Measurements from ENCODE around the gene STT3A. TPM values are rescaled to one million over a fixed set of nuclear protein-coding genes. Genes with fewer than 3 reads are reported as not detected.
A peak's percentile ranks its signal among the peaks of the same experiment; 100 is the strongest.
"Not testable (repeated sequence)": the region's sequence is repeated elsewhere in the genome, so short reads cannot be mapped to it uniquely, and the experiment has no call there.

STT3A gene
- 172 and 180 TPM in 2 replicates for total RNA-seq (2014; rRNA removed)
- polyA plus RNA-seq (2012), result 170 TPM

DNA sequence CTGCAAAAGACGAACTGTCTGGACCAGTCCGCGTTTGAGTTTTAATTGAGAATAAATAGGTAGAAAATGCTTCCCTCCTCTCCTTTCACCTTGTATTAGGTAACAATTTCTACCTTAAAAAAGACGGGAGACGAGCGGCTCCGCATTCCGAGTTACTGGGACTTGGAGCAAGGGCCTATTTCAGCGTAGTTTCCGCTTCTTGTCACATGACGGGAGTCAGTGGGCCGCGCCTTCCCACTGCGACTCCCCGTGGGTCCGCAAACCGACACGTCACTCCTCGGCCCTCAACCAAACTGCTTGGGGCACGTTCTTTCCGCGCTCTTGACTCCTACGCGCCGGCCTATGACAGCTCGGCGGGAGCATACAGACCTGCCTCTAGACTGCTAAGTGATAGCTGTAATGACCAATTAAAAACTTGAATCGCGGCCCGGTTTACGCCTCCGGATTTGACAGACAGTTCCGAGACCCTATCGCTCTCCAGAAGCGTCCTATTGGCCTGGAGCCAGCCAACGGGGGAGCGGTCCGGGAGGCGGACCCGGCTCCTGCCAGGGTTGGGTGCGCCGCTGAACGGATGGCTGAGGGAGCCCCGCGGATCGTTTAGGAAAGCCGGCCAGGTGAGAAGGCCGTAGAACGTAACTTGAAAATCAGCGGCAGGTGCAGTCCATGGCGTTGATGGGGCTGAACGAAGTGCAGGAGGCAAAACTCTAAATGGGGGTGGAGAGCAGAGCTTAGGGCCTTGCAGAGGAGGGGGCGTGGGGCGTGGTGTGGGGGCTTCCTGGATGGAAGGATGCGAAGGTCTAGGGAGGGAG, at the start of gene STT3A:
Gene STT3A, plus strand, starts transcription at position 548 of the 809 bp plus-strand sequence. CDS start 3,064 bp downstream, outside the sequence.
- peak; percentile 100 for DNase-seq (ENCODE audit: low read depth)

DNA sequence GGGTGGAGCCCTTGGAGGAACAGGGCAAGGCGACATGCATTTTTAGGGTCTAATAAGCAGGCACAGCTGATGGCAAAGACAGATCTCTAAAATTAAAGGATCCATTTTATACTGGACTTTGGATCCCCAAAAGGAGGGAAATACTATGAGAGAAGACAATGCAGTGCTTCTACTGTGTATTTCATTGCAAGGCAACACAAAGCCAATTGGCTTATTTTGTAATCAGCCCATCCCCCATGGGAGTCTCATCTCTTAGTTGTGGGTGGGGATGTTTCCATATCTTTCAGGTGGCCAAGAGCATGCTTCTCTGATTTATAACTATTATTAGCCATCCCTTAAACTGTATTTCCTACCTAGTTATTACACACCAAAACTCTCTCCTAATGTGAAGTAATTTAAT, 41.9 kb upstream of the STT3A start:
- no peak for DNase-seq (ENCODE audit: low read depth)

DNA sequence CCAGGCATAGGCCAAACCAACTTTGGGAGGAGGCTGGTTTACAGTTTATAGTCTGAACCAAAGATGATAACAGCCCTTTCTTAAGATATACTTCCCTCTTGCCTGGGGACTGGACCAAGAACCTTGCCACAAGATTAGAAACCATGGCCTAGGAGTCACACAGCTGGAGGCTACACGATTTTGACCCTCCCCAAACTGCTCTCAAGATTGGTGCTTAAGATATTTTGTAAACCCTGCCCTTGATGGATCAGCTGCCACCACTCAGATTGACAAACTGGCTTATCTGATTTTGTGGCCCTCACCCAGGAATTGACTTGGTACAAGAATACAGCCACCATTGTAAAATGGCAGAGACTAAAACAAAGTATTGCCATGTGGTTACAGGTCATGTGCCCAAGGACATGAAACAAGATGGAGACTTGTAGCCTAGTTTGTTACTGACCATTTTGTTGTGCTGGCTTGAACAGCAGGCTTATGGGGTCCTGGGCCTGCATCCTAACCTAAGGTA, 40.8 kb upstream of the STT3A start:
- DNase-seq (ENCODE audit: low read depth), result no peak

- DNase-seq (ENCODE audit: low read depth), result no peak
Observed at GRCh38 chr11:125552927-125553326, 39.7 kb upstream of the STT3A start.

- no peak for DNase-seq (ENCODE audit: low read depth)
Observed at GRCh38 chr11:125553357-125553756, 39.3 kb upstream of the STT3A start.

- no peak for DNase-seq (ENCODE audit: low read depth)
Observed at GRCh38 chr11:125554038-125554437, 38.6 kb upstream of the STT3A start.

- no peak for DNase-seq (ENCODE audit: low read depth)
Observed at GRCh38 chr11:125559888-125560287, 32.8 kb upstream of the STT3A start.

- no peak for DNase-seq (ENCODE audit: low read depth)
Observed at GRCh38 chr11:125561924-125562323, 30.7 kb upstream of the STT3A start.

DNA sequence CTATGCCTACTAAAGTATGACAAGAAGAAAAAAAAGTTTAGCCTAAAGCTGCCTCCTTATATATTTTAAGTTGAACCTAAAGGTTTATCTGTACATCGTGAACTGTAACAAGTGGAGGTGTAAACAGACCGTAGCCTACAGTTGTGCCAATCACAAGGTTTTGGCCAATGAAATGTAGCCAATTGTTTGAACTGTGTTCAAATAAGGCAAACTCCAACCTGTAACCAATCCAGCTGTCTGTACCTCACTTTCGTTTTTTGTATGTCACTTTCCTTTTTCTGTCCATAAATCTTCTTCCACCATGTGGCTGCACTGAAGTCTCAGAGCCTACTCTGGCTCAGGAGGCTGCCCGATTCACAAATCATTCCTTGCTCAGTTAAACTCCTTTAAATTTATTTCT, 30.2 kb upstream of the STT3A start:
- no peak for DNase-seq (ENCODE audit: low read depth)

- DNase-seq (ENCODE audit: low read depth), result no peak
Observed at GRCh38 chr11:125564357-125564756, 28.3 kb upstream of the STT3A start.

DNA sequence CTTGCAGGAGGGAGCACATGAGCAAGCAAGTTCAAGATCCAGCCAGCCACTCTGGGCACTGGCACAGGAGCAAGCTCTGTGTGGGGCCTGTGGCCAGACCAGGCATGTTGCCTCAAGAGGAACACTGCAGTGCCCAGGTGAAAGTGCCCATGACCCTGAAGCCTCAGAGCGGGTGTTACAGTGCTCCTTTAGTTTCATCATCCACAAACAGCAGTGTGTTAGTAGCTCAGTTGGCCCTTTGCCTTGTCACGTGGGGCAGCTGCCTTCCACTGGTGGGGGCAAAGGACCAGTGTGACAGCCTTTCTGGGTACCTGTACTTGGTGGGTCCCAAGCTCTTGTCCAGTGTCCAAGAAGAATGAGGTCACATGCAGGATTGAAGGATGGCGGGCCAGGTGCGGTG, 26.4 kb upstream of the STT3A start:
- no peak for DNase-seq (ENCODE audit: low read depth)

- peak; percentile 90 for DNase-seq (ENCODE audit: low read depth)
Observed at GRCh38 chr11:125568970-125569914, 23.4 kb upstream of the STT3A start, which contains the start of gene EI24. Gene EI24 (plus strand): TSS chr11:125569477. CDS start chr11:125572528, 3,051 bp downstream.

DNA sequence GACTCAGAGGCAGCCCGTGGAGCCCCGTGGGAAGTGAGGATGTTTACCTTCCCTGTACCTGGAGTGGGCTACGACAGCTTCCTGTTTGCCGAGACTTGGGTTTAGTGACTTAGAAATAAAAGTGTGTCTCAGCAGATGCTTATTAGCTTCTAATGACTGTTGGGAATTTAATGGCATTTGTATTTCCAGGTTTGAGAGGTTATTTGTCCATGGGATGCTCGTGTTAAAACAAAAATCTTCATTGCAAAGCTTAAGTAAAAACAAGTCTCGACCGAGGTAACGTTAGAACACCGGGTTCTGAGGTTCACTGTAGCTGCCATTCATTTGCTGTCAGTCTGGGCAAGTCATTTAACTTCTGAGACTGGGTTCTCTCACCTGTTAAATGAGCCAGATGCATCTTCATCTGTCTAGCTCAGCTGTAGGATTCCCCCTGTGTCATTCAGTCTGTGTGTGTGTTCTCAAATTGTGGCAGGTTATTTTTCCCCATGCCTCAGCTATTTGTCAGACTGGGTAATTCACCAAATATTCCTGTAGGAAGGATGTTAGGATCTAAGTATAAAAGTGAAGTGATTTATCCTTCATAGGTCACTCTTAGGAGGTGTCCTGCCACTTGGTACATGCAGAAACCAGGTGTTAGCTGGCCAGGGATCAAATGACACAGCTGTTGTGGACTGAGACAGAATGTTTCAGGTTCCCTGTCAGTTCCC, 22.6 kb upstream of the STT3A start:
- peak; percentile 22 for DNase-seq (ENCODE audit: low read depth)

DNA sequence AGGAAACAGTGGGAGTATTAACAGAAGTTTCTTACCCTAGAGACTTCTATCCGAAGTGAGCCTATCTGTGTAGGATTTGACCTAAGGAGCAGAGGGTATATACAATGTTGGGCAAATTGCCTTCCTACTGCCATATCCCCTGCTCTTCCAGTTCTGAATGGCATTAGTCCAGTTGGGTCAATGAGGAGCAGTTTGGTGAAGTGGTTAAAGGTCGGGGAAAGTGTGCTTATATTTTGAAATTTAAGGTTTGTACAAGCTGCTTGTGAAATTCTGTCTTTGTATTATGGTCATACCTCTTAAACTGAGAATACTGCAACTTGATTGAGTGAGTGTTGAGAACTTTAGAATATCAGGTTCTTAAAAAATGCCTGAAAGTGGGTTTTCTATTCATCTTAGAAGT, 21.7 kb upstream of the STT3A start:
- no peak for DNase-seq (ENCODE audit: low read depth)

DNA sequence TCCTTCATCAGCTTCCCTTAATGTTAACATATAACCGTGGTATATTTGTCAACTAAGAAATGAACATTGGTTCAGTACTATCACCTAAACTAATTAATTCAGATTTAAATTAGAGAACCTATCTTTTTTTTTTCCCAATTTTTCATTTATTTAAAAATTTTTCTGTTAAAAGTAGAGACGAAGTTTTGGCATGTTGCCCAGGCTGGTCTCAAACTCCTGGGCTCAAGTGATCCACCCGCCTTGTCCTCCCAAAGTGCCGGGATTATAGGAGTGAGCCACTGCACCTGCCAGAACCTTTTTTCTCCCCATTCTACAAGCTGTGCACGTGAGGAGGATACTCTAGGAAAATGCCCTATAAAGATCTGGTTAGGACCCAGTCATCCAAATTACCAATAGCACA, 19.7 kb upstream of the STT3A start:
- no peak for DNase-seq (ENCODE audit: low read depth)

DNA sequence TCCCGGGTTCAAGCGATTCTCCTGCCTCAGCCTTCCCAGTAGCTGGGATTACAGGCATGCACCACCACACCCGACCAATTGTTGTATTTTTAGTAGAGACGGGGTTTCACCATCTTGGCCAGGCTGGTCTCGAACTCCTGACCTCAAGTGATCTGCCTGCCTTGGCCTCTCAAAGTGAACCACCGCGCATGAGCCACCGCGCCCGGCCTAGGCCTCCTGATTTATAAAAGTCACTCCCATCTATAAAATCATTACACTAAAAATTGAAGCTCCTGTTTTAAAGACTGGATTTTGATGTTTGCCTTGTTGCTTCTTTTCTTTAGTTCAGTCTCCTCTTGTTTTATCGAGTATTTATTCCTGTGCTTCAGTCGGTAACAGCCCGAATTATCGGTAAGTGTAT, 15.5 kb upstream of the STT3A start:
- DNase-seq (ENCODE audit: low read depth), result not testable (repeated sequence)

- DNase-seq (ENCODE audit: low read depth), result no peak
Observed at GRCh38 chr11:125578783-125579182, 13.9 kb upstream of the STT3A start.

GRCh38 chr11:125579811-125580210, 12.8 kb upstream of the STT3A start:
- peak; percentile 60 for DNase-seq (ENCODE audit: low read depth)

DNA sequence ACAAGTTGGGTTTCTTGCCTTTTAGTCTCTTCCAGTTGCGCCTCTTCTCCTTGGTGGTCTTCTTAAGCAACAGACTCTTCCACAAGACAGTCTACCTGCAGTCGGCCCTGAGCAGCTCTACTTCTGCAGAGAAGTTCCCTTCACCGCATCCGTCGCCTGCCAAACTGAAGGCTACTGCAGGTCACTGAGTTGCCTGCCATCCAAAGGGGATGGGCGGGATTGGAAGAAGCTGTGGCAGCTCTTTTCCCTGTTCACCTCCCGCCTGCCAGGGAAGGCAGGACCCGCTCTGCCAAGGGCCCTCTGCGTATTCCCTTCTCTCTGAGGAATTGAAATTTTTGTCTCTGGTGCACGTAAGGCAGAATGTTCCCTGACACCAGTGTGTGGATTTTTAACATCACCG, 9.2 kb upstream of the STT3A start:
- no peak for DNase-seq (ENCODE audit: low read depth)

- no peak for DNase-seq (ENCODE audit: low read depth)
Observed at GRCh38 chr11:125585487-125585886, 7.2 kb upstream of the STT3A start.

GRCh38 chr11:125586623-125587022, 6.0 kb upstream of the STT3A start:
- DNase-seq (ENCODE audit: low read depth), result no peak

Data from LHCN-M2 (cell line).